DOHH2 (cell line): ENCODE measurements around the gene EMID1.

Source experiments
- EZH2phosphoT487 ChIP-seq: fragments of 200-600 bp; sonication (generic); IDR thresholded peaks from 2 replicates; pipeline ENCODE4 v1.6.1; 2017; ENCODE audit warnings: borderline replicate concordance, mild to moderate bottlenecking, antibody characterized with exemption, low read length, moderate library complexity, mixed read lengths
- TF ChIP-seq, protein P1 (sequence below): fragments of 200-600 bp; sonication (generic); IDR thresholded peaks from one replicate; pipeline ENCODE4 v1.5.1; 2014; ENCODE audit warnings: antibody characterized with exemption, mild to moderate bottlenecking, low read depth, low read length; ENCODE audit not compliant: poor library complexity, severe bottlenecking

DNA sequence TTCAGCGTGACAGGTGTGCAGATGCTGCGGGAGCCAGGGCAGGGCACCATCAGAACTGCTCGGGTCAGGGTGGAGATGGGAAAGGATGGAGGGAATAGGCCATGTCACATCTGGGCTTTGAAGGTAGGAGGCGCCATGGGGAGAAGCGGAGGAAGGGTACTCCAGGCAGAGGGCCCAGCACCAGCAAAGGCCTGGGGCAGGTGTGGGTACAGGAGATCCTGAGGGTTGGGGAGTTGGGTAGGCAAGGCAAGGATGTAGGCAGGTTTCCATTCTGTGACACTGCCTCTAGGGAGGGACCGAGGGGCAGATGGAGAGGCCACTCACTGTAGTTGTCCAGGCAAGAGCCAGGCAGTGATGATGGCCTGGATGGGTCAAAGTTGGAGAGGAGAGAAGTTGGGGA is 8.5 kb downstream of the EMID1 start:
- TF ChIP-seq, protein P1, sequence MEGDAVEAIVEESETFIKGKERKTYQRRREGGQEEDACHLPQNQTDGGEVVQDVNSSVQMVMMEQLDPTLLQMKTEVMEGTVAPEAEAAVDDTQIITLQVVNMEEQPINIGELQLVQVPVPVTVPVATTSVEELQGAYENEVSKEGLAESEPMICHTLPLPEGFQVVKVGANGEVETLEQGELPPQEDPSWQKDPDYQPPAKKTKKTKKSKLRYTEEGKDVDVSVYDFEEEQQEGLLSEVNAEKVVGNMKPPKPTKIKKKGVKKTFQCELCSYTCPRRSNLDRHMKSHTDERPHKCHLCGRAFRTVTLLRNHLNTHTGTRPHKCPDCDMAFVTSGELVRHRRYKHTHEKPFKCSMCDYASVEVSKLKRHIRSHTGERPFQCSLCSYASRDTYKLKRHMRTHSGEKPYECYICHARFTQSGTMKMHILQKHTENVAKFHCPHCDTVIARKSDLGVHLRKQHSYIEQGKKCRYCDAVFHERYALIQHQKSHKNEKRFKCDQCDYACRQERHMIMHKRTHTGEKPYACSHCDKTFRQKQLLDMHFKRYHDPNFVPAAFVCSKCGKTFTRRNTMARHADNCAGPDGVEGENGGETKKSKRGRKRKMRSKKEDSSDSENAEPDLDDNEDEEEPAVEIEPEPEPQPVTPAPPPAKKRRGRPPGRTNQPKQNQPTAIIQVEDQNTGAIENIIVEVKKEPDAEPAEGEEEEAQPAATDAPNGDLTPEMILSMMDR, result no peak
- no peak for TF ChIP-seq EZH2phosphoT487
